PC-3 (cell line): ENCODE results near the gene SLC39A11. TPM values are rescaled to one million over a fixed set of nuclear protein-coding genes. Genes with fewer than 3 reads are reported as not detected.

Experiments used
- ATAC-seq: fragments of 200-7000 bp; cut with Tn5 transposase; 2 replicates; pipeline ENCODE4 v1.9.1; 2020; ENCODE audit warnings: mild to moderate bottlenecking, moderate library complexity
- BruUV-seq: library from RNA; stranded (reverse); fragments of 400-500 nt; replicated peaks from 2 replicates; lab custom pipeline; 2021; lab: Mats Ljungman, UMichigan
- CTCF ChIA-PET: fragments of 300-600 bp; sonication (Branson Sonifier 250); formaldehyde crosslinking; loops from one replicate; lab custom pipeline; 2022; ENCODE audit warnings: antibody characterized with exemption; lab: Charles Lee
- POLR2A ChIA-PET: fragments of 300-600 bp; sonication (Branson Sonifier 250); formaldehyde crosslinking; loops from one replicate; lab custom pipeline; 2022; ENCODE audit warnings: antibody characterized with exemption; ENCODE audit not compliant: unreplicated experiment; lab: Charles Lee
- DNase-seq: peaks from one replicate; pipeline ENCODE4 v3.0.0-alpha.2; 2015
- H2AFZ ChIP-seq: fragments of 300-600 bp; sonication (generic); 2 replicates; pipeline ENCODE4 v1.6.0; 2016; ENCODE audit warnings: antibody characterized with exemption, low read length
- H3F3A ChIP-seq: fragments of 300-600 bp; sonication (generic); one replicate; pipeline ENCODE4 v1.6.0; 2017; ENCODE audit warnings: antibody characterized with exemption, low read length, control low read depth, mild to moderate bottlenecking; ENCODE audit not compliant: unreplicated experiment
- H3K27ac ChIP-seq: fragments of 300-600 bp; sonication (generic); 2 replicates; pipeline ENCODE4 v1.5.1; 2016; ENCODE audit warnings: mild to moderate bottlenecking, low read length
- H3K27me3 ChIP-seq: fragments of 300-600 bp; sonication (generic); 2 replicates; pipeline ENCODE4 v1.6.1; 2016; ENCODE audit warnings: low read length, mixed read lengths
- H3K36me3 ChIP-seq: fragments of 300-600 bp; sonication (generic); 2 replicates; pipeline ENCODE4 v1.6.1; 2016; ENCODE audit warnings: low read depth, mixed run types, low read length, mixed read lengths
- H3K4me1 ChIP-seq: fragments of 300-600 bp; sonication (generic); 2 replicates; pipeline ENCODE4 v1.5.1; 2016; ENCODE audit warnings: low read length; ENCODE audit not compliant: insufficient read depth
- H3K4me2 ChIP-seq: fragments of 300-600 bp; sonication (generic); 2 replicates; pipeline ENCODE4 v1.6.0; 2016; ENCODE audit warnings: low read length
- H3K4me3 ChIP-seq: fragments of 300-600 bp; sonication (generic); 2 replicates; pipeline ENCODE4 v1.5.1; 2016; ENCODE audit warnings: mild to moderate bottlenecking, low read length, mixed read lengths
- H3K79me2 ChIP-seq: fragments of 300-600 bp; sonication (generic); 2 replicates; pipeline ENCODE4 v1.6.1; 2017; ENCODE audit warnings: low read length, mixed read lengths
- H3K9ac ChIP-seq: fragments of 300-600 bp; sonication (generic); 2 replicates; pipeline ENCODE4 v1.6.0; 2016; ENCODE audit warnings: mild to moderate bottlenecking, low read length
- H3K9me2 ChIP-seq: fragments of 300-600 bp; sonication (generic); replicated peaks from 2 replicates; pipeline ENCODE4 v1.6.1; 2016; ENCODE audit warnings: mixed run types, low read length, mixed read lengths
- H3K9me3 ChIP-seq: fragments of 300-600 bp; sonication (generic); 2 replicates; pipeline ENCODE4 v1.6.1; 2016; ENCODE audit warnings: low read length, mixed read lengths
- H4K20me1 ChIP-seq: fragments of 300-600 bp; sonication (generic); 2 replicates; pipeline ENCODE4 v1.6.1; 2016; ENCODE audit warnings: low read length, mixed read lengths
- CTCF ChIP-seq: fragments of 300-600 bp; sonication (generic); conservative IDR thresholded peaks from 2 replicates; pipeline ENCODE4 v1.5.1; 2017; ENCODE audit warnings: antibody characterized with exemption, low read depth, mild to moderate bottlenecking, low read length
- EZH2 ChIP-seq: fragments of 300-600 bp; sonication (generic); IDR thresholded peaks from one replicate; pipeline ENCODE4 v1.6.1; 2017; ENCODE audit warnings: antibody characterized with exemption, mild to moderate bottlenecking, low read length; ENCODE audit not compliant: unreplicated experiment
- EZH2phosphoT487 ChIP-seq: fragments of 300-600 bp; sonication (generic); IDR thresholded peaks from 2 replicates; pipeline ENCODE4 v1.6.1; 2018; ENCODE audit warnings: mild to moderate bottlenecking, antibody characterized with exemption, low read length, borderline replicate concordance
- intact Hi-C: fragments of 100-400 bp; cut with micrococcal nuclease; formaldehyde crosslinking; loops from 2 replicates; pipeline ENCODE4 v1.9.0; 2023
- total RNA-seq: library from RNA; depleted of rRNA; stranded (reverse); fragments of >200 nt; gene quantifications from 2 replicates; pipeline ENCODE4 v1.2.3, GENCODE V29; 2014

Gene SLC39A11
- total RNA-seq, 1 experiment from 2014 or later, result 37.7 TPM

DNA sequence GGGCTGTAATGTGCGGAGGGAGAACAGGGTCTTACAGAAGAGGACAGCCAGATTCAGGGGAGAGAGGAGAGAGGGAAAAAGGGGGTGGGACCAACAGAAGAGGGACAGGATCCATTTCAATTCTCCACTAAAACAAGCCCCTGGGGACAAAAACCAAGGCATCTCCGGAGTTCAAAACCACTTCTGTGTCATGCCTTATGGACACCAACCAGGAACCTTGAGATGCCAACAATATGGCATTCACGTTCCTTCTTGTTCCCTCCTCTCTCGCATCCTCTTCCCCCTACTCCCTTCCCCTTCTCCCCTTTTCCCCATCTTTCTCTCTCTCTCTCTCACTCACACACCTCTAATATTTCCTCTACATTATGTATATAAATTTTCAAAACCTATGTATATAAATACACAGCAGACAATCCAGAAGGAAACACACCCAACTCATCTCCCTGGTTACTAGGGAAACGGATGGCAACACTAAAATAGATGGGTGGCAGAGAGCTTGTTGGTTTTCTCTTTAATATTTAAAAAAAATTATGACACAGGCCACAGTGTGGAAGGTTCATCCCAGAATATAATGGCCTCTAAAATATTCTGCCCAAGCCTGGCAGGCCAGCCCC lies 123.1 kb downstream of the SLC39A11 start:
- no TSS peak for BruUV-seq
- H3K9me2 ChIP-seq, result no peaks in the 10 kb centered on the region
- intact Hi-C loops, result no loop called here
- H3K9ac ChIP-seq, result no peak overlapping the region
- no peak overlapping the region for H3K4me3 ChIP-seq
- DNase-seq (no peak), ATAC-seq (no peak)
- H4K20me1 ChIP-seq, result no peaks in the 10 kb centered on the region
- TF ChIP-seq EZH2, result no peak
- TF ChIP-seq CTCF, result no peak
- no peak for TF ChIP-seq EZH2phosphoT487
- ChIA-PET CTCF (no interaction called here), POLR2A (no interaction called here)
- no peak overlapping the region for H3K4me2 ChIP-seq
- no peaks in the 10 kb centered on the region for H3K79me2 ChIP-seq
- peaks cover 29% of the 10 kb centered on the region for H3K4me1 ChIP-seq
- no peak overlapping the region for H2AFZ ChIP-seq
- no peak overlapping the region for H3K27ac ChIP-seq
- H3K27me3 ChIP-seq, result no peaks in the 10 kb centered on the region
- H3K36me3 ChIP-seq, result no peaks in the 10 kb centered on the region
- no peaks in the 10 kb centered on the region for H3F3A ChIP-seq
- no peaks in the 10 kb centered on the region for H3K9me3 ChIP-seq

DNA sequence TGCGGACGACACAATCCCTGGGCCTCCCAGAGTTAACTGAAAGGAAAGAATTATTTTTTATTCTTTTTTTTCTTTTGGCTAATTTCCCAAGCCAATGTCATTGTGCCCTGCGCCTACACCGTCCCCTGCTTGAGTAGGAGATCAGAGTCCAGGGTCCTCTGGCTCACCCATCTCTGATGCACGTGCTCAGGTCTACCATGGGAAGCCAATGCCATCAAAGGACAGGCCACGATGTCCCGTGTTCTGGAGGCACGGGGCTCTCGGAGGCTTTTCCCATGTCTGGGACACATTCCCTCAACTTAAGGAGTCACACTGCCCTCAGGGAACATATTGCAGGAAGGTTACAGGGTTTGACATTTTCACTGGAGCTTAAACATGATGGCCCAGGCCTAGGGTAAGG lies 123.7 kb downstream of the SLC39A11 start:
- ATAC-seq (no peak), DNase-seq (no peak)
- no peak overlapping the region for H3K4me3 ChIP-seq
- intact Hi-C loops, result no loop called here
- H3K9ac ChIP-seq, result no peak overlapping the region
- H3K9me3 ChIP-seq, result no peaks in the 10 kb centered on the region
- ChIA-PET CTCF (no interaction called here), POLR2A (no interaction called here)
- H4K20me1 ChIP-seq, result no peaks in the 10 kb centered on the region
- no TSS peak for BruUV-seq
- no peak overlapping the region for H3K4me2 ChIP-seq
- H3K27me3 ChIP-seq, result no peaks in the 10 kb centered on the region
- H3K9me2 ChIP-seq, result no peaks in the 10 kb centered on the region
- TF ChIP-seq EZH2 (no peak), CTCF (no peak), EZH2phosphoT487 (no peak)
- peaks cover 24% of the 10 kb centered on the region for H3K4me1 ChIP-seq
- no peak overlapping the region for H3K27ac ChIP-seq
- H3K36me3 ChIP-seq, result no peaks in the 10 kb centered on the region
- H3F3A ChIP-seq, result no peaks in the 10 kb centered on the region
- no peak overlapping the region for H2AFZ ChIP-seq
- no peaks in the 10 kb centered on the region for H3K79me2 ChIP-seq

DNA sequence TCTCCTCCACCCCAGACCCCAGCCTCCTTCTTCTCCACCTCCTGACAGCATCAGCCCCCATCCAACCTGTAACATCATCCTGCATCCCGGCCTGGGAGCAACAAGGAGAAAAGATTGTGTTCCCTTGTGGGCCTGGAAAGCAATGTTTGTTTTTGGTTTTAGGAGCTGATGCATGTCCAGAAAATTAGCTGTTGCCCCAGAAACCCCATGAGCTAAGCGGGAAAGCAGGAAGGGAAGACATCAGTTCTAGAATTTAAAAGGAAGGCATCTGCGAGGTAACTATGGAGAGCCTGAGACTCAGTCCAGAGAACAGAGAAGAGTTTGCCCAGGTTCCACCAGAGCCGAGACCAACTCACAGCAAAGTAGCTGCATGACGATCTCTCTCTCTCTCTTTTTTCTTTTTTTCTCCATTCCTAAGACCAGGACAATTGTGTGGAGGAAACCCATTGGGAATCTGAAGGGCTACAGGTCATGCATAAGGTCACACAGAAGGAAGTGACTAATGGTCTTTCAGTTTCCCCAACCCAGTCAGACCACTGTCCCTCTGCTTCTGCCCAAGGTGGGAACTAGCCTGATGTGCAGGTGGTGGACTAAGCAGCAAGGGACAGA lies 124.4 kb downstream of the SLC39A11 start:
- Histone ChIP-seq H3K4me1 (peaks cover 17% of the 10 kb centered on the region), H4K20me1 (no peaks in the 10 kb centered on the region), H3F3A (no peaks in the 10 kb centered on the region), H3K79me2 (no peaks in the 10 kb centered on the region), H3K27ac (no peak overlapping the region), H3K9me2 (no peaks in the 10 kb centered on the region), H3K4me3 (no peak overlapping the region), H3K27me3 (no peaks in the 10 kb centered on the region), H2AFZ (no peak overlapping the region), H3K4me2 (no peak overlapping the region), H3K36me3 (no peaks in the 10 kb centered on the region), H3K9me3 (no peaks in the 10 kb centered on the region), H3K9ac (no peak overlapping the region)
- DNase-seq (peak; percentile 25), ATAC-seq (peak; percentile 62)
- no peak for TF ChIP-seq EZH2
- TF ChIP-seq CTCF, result no peak
- TF ChIP-seq EZH2phosphoT487, result no peak
- CTCF ChIA-PET, result interaction anchor here (0.6 kb wide), 1 partner anchor 244 kb away, joined by 3 read pairs; no protein-coding TSS in a partner anchor
- intact Hi-C loops, result no loop called here
- POLR2A ChIA-PET, result interaction anchor here (0.6 kb wide), 2 partner anchors 122 to 329 kb away, joined by 5 read pairs; no protein-coding TSS in a partner anchor
- no TSS peak for BruUV-seq
